Body of pancreas (tissue), 4 donors: ENCODE results near the gene PLPP4. TPM values are rescaled to one million over a fixed set of nuclear protein-coding genes. Genes with fewer than 3 reads are reported as not detected.

Experiments used
- ATAC-seq: fragments of 150-250 bp; one replicate; pipeline ENCODE4 v1.9.1; 2016
- DNase-seq, 4 donors: peaks; one replicate each; pipeline ENCODE4 v3.0.0-alpha.2; 2019
- H3K27ac ChIP-seq, 4 donors: fragments of 200-600 bp; sonication (generic); 1 replicate in 3 of 4; 2 replicates in 1 of 4; pipeline versions ENCODE4 v1.5.1 to v1.6.1; 2016 to 2019; ENCODE audit warnings: mild to moderate bottlenecking in 1 of 4, mixed read lengths in 1 of 4, moderate library complexity in 1 of 4
- H3K27me3 ChIP-seq, 2 donors: fragments of 200-600 bp; sonication (generic); one replicate each; pipeline ENCODE4 v1.6.0; 2016; ENCODE audit warnings: mild to moderate bottlenecking in 1 of 2
- H3K36me3 ChIP-seq, 2 donors: fragments of 200-600 bp; sonication (generic); replicated peaks in 1 of 2; 2 replicates each; pipeline ENCODE4 v1.5.1; 2016; ENCODE audit warnings: low read depth in 2 of 2; ENCODE audit not compliant: insufficient read depth in 1 of 2
- H3K4me1 ChIP-seq: fragments of 200-600 bp; sonication (generic); one replicate; pipeline ENCODE4 v1.6.0; 2016
- H3K4me3 ChIP-seq, 2 donors: fragments of 200-600 bp; sonication (generic); 1 replicate in 1 of 2; 2 replicates in 1 of 2; pipeline ENCODE4 v1.5.1; 2016 to 2019
- H3K9me3 ChIP-seq, 3 donors: fragments of 200-600 bp; sonication (generic); 1 replicate in 2 of 3; 2 replicates in 1 of 3; pipeline ENCODE4 v1.5.1; 2016
- CTCF ChIP-seq, 7 experiments: fragments of 450-650 bp in 4 of 7; fragments of 200-600 bp in 3 of 7; sonication (generic) in 3 of 7; IDR thresholded peaks; one replicate each; pipeline ENCODE4 v1.5.1; 2016 to 2019; ENCODE audit warnings: antibody characterized with exemption in 7 of 7
- POLR2A ChIP-seq, 3 donors: fragments of 450-650 bp; IDR thresholded peaks; one replicate each; pipeline ENCODE4 v1.6.1; 2016; ENCODE audit warnings: antibody characterized with exemption in 3 of 3, mild to moderate bottlenecking in 2 of 3
- WGBS, 2 donors: methylation state at CpG; one replicate each; pipeline ENCODE4 v1.1.5; 2017; 5-methylcytosine and 5-hydroxymethylcytosine counted together
- intact Hi-C: fragments of 100-400 bp; cut with DNase I; formaldehyde crosslinking; loops from one replicate; pipeline ENCODE4 v1.15.1; 2023
- total RNA-seq, 2 donors: library from RNA; depleted of rRNA; stranded (reverse); fragments of >200 nt; gene quantifications; one replicate each; pipeline ENCODE4 v1.1.0, GENCODE V29; 2016

PLPP4 gene
- total RNA-seq, 2 donors from 2014 or later, result 0.78 TPM; not detected in 1

- H3K9me3 ChIP-seq, result no peaks in the 10 kb centered on the region
- TF ChIP-seq CTCF (IDR thresholded peaks at IDR 0.05), result no peak
- TF ChIP-seq POLR2A (IDR thresholded peaks at IDR 0.05), result no peak
- ATAC-seq (no peak), DNase-seq (no peak)
- intact Hi-C loops, result no loop called here
- H3K36me3 ChIP-seq, result no peaks in the 10 kb centered on the region
- 75 to 77% methylated on average over 3 of the region's 3 CpGs for WGBS, 2 donors
- no peaks in the 10 kb centered on the region for H3K4me1 ChIP-seq
- no peaks in the 10 kb centered on the region for H3K27me3 ChIP-seq
- no peak overlapping the region for H3K4me3 ChIP-seq
- no peak overlapping the region for H3K27ac ChIP-seq
Measured at GRCh38 chr10:120426306-120426705, 30.7 kb upstream of the PLPP4 start.

- Histone ChIP-seq H3K9me3 (no peaks in the 10 kb centered on the region), H3K27me3 (no peaks in the 10 kb centered on the region), H3K4me1 (no peaks in the 10 kb centered on the region), H3K4me3 (no peak overlapping the region), H3K27ac (no peak overlapping the region), H3K36me3 (no peaks in the 10 kb centered on the region)
- no peak for TF ChIP-seq CTCF (IDR thresholded peaks at IDR 0.05)
- no peak for TF ChIP-seq POLR2A (IDR thresholded peaks at IDR 0.05)
- no peak for DNase-seq
- no peak for ATAC-seq
- 54 to 58% methylated on average over 5 of the region's 5 CpGs for WGBS, 2 donors
- intact Hi-C loops, result no loop called here
Measured at GRCh38 chr10:120428754-120429153, 28.3 kb upstream of the PLPP4 start.

GRCh38 chr10:120429395-120429794, 27.6 kb upstream of the PLPP4 start:
- no peak overlapping the region for H3K4me3 ChIP-seq
- H3K27ac ChIP-seq, result no peak overlapping the region
- no peaks in the 10 kb centered on the region for H3K4me1 ChIP-seq
- intact Hi-C loops, result no loop called here
- H3K36me3 ChIP-seq, result no peaks in the 10 kb centered on the region
- WGBS, 2 donors, result 68 to 72% methylated on average over 5 of the region's 5 CpGs
- TF ChIP-seq CTCF (IDR thresholded peaks at IDR 0.05), result no peak
- no peak for TF ChIP-seq POLR2A (IDR thresholded peaks at IDR 0.05)
- no peaks in the 10 kb centered on the region for H3K27me3 ChIP-seq
- no peaks in the 10 kb centered on the region for H3K9me3 ChIP-seq
- ATAC-seq (no peak), DNase-seq (no peak)

- Histone ChIP-seq H3K27me3 (no peaks in the 10 kb centered on the region), H3K4me1 (no peaks in the 10 kb centered on the region), H3K36me3 (no peaks in the 10 kb centered on the region), H3K4me3 (no peak overlapping the region), H3K9me3 (no peaks in the 10 kb centered on the region), H3K27ac (no peak overlapping the region)
- intact Hi-C loops, result no loop called here
- TF ChIP-seq POLR2A (IDR thresholded peaks at IDR 0.05), result no peak
- no peak for TF ChIP-seq CTCF (IDR thresholded peaks at IDR 0.05)
- DNase-seq (no peak), ATAC-seq (no peak)
- WGBS, 2 donors, result 66 to 68% methylated on average over 8 of the region's 8 CpGs
Measured at GRCh38 chr10:120431251-120431651, 25.8 kb upstream of the PLPP4 start.

GRCh38 chr10:120432209-120432608, 24.8 kb upstream of the PLPP4 start:
- Histone ChIP-seq H3K4me3 (no peak overlapping the region), H3K36me3 (no peaks in the 10 kb centered on the region), H3K4me1 (no peaks in the 10 kb centered on the region), H3K27me3 (no peaks in the 10 kb centered on the region), H3K27ac (no peak overlapping the region), H3K9me3 (no peaks in the 10 kb centered on the region)
- DNase-seq, result no peak
- WGBS, 2 donors, result 60 to 71% methylated on average over 3 of the region's 3 CpGs
- no peak for TF ChIP-seq POLR2A (IDR thresholded peaks at IDR 0.05)
- no peak for TF ChIP-seq CTCF (IDR thresholded peaks at IDR 0.05)
- intact Hi-C loops, result no loop called here
- no peak for ATAC-seq
